Measurements from ENCODE around the gene NR1I3. TPM values are rescaled to one million over a fixed set of nuclear protein-coding genes. Genes with fewer than 3 reads are reported as not detected.

The NR1I3 gene
- total and polyA plus RNA-seq, 3 experiments from 2014 or later: not detected

GRCh38 chr1:161216945-161217712 lies 20.9 kb downstream of the NR1I3 start:
- Histone ChIP-seq H3K4me3 (ENCODE audit: low read length) (no peak overlapping the region), H3K9me3 (ENCODE audit: low read length) (no peaks in the 10 kb centered on the region), H3K27me3 (ENCODE audit: insufficient read depth, low read length, poor library complexity, severe bottlenecking) (no peaks in the 10 kb centered on the region), H3K4me1 (ENCODE audit: insufficient read depth, low read length) (peaks cover 37% of the 10 kb centered on the region), H3K36me3 (ENCODE audit: insufficient read depth, low read length) (peaks cover 18% of the 10 kb centered on the region), H3K27ac (ENCODE audit: low read depth, low read length) (no peak overlapping the region)
- Mint-ChIP-seq H3K27me3 (peaks cover 0 to 3% of the 10 kb centered on the region in 2 donors), H3K4me3 (peak overlapping the region in 2 of 7 donors; percentile 35 to 66), H3K27ac (peak overlapping the region in 5 of 8 donors; percentile 7 to 82 (median 77)), H3K4me1 (peaks cover 24 to 42% (median 31%) of the 10 kb centered on the region in 3 donors), H3K9me3 (no peaks in the 10 kb centered on the region), H3K36me3 (peaks cover 10 to 29% (median 16%) of the 10 kb centered on the region in 3 donors)
- no peak for DNase-seq
- CTCF ChIA-PET: interaction anchor here (2.3 to 5.1 kb wide), 3 partner anchors 9 to 157 kb away, joined by 5 to 31 read pairs (median 17); partner anchors contain the start of gene TOMM40L
- POLR2A ChIA-PET: no interaction called here

DNA sequence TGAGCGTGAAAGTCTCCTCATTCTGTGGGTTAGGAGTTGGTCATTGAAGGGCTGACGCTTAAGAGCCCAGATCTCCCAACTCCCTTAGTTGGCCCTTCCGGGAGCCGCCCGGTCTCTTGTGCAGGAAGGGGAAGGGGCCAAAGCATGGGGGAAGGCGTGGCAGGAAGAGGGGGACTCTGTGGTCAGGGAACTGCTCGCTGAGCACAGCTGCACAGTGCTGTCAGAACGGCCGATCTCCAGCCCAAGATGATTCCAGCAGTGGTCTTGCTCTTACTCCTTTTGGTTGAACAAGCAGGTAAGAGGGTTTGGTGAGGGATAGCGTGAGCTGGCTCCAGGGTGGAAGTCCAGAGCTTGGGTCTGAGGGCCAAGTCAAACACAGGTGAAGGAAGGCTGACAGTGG lies 22.9 kb downstream of the NR1I3 start, which contains the start of gene FCER1G:
Gene FCER1G, plus strand, starts transcription at position 220 of the 400 bp plus-strand sequence. Its CDS starts 27 bp downstream, at position 247.
- H3K27ac ChIP-seq (ENCODE audit: low read depth, low read length): no peak within 1 kb of the TSS
- Mint-ChIP-seq H3K27ac (peak within 1 kb of the TSS in 4 of 8 donors; percentile 9 to 84 (median 53)), H3K36me3 (peaks cover 12 to 50% (median 20%) of the 10 kb centered on the region in 3 donors), H3K27me3 (no peaks in the 10 kb centered on the region), H3K4me3 (no peak within 1 kb of the TSS), H3K9me3 (no peaks in the 10 kb centered on the region), H3K4me1 (peaks cover 25 to 43% (median 31%) of the 10 kb centered on the region in 3 donors)
- peaks cover 36% of the 10 kb centered on the region for H3K4me1 ChIP-seq (ENCODE audit: insufficient read depth, low read length)
- ChIA-PET CTCF (interaction anchor here (1.0 to 5.1 kb wide), 4 partner anchors 8 to 23 kb away, joined by 3 to 31 read pairs (median 10); partner anchors contain the start of gene TOMM40L), POLR2A (interaction anchor here (0.8 kb wide), 1 partner anchor 49 kb away, joined by 3 read pairs; the partner anchor contains the start of gene PPOX)
- H3K9me3 ChIP-seq (ENCODE audit: low read length): no peaks in the 10 kb centered on the region
- peaks cover 37% of the 10 kb centered on the region for H3K36me3 ChIP-seq (ENCODE audit: insufficient read depth, low read length)
- no peaks in the 10 kb centered on the region for H3K27me3 ChIP-seq (ENCODE audit: insufficient read depth, low read length, poor library complexity, severe bottlenecking)
- H3K4me3 ChIP-seq (ENCODE audit: low read length): no peak within 1 kb of the TSS
- no peak for DNase-seq

- Histone ChIP-seq H3K9me3 (ENCODE audit: low read length) (no peaks in the 10 kb centered on the region), H3K4me1 (ENCODE audit: insufficient read depth, low read length) (peaks cover 36% of the 10 kb centered on the region), H3K36me3 (ENCODE audit: insufficient read depth, low read length) (peaks cover 44% of the 10 kb centered on the region), H3K27me3 (ENCODE audit: insufficient read depth, low read length, poor library complexity, severe bottlenecking) (no peaks in the 10 kb centered on the region), H3K27ac (ENCODE audit: low read depth, low read length) (no peak overlapping the region), H3K4me3 (ENCODE audit: low read length) (no peak overlapping the region)
- ChIA-PET POLR2A (no interaction called here), CTCF (interaction anchor here (5.1 kb wide), 1 partner anchor 12 kb away, joined by 31 read pairs; the partner anchor contains the start of gene TOMM40L)
- no peak for DNase-seq
- H3K4me1 Mint-ChIP-seq: peaks cover 32 to 43% (median 37%) of the 10 kb centered on the region in 3 donors
- H3K4me3 Mint-ChIP-seq: no peak overlapping the region
- H3K9me3 Mint-ChIP-seq: no peaks in the 10 kb centered on the region
- no peaks in the 10 kb centered on the region for H3K27me3 Mint-ChIP-seq
- peaks cover 19 to 57% (median 27%) of the 10 kb centered on the region in 3 donors for H3K36me3 Mint-ChIP-seq
- no peak overlapping the region for H3K27ac Mint-ChIP-seq
These were observed 23.6 kb downstream of the NR1I3 start for GRCh38 chr1:161214369-161214768.

GRCh38 chr1:161209790-161210409 lies 28.1 kb downstream of the NR1I3 start:
- Mint-ChIP-seq H3K36me3 (peaks cover 24 to 90% (median 43%) of the 10 kb centered on the region in 3 donors), H3K4me1 (peaks cover 26 to 37% (median 32%) of the 10 kb centered on the region in 3 donors), H3K27ac (peak overlapping the region in 7 of 8 donors; percentile 34 to 89 (median 77)), H3K9me3 (no peaks in the 10 kb centered on the region), H3K4me3 (no peak overlapping the region), H3K27me3 (no peaks in the 10 kb centered on the region)
- no peak overlapping the region for H3K4me3 ChIP-seq (ENCODE audit: low read length)
- ChIA-PET CTCF (interaction anchor here (1.0 to 14.0 kb wide), 9 partner anchors 10 to 172 kb away, joined by 3 to 197 read pairs (median 5); partner anchors contain the start of genes APOA2 and TOMM40L), POLR2A (no interaction called here)
- peaks cover 69% of the 10 kb centered on the region for H3K36me3 ChIP-seq (ENCODE audit: insufficient read depth, low read length)
- no peaks in the 10 kb centered on the region for H3K27me3 ChIP-seq (ENCODE audit: insufficient read depth, low read length, poor library complexity, severe bottlenecking)
- H3K4me1 ChIP-seq (ENCODE audit: insufficient read depth, low read length): peaks cover 26% of the 10 kb centered on the region
- no peaks in the 10 kb centered on the region for H3K9me3 ChIP-seq (ENCODE audit: low read length)
- H3K27ac ChIP-seq (ENCODE audit: low read depth, low read length): no peak overlapping the region
- DNase-seq: peak; percentile 44 to 80 (median 57)

- Mint-ChIP-seq H3K4me3 (no peak overlapping the region), H3K9me3 (no peaks in the 10 kb centered on the region), H3K4me1 (peaks cover 45 to 61% (median 55%) of the 10 kb centered on the region in 3 donors), H3K36me3 (peaks cover 14 to 84% (median 33%) of the 10 kb centered on the region in 3 donors), H3K27ac (no peak overlapping the region), H3K27me3 (no peaks in the 10 kb centered on the region)
- peaks cover 61% of the 10 kb centered on the region for H3K36me3 ChIP-seq (ENCODE audit: insufficient read depth, low read length)
- no peak overlapping the region for H3K4me3 ChIP-seq (ENCODE audit: low read length)
- ChIA-PET CTCF (interaction anchor here (1.0 to 14.0 kb wide), 3 partner anchors 8 to 99 kb away, joined by 3 to 197 read pairs (median 3); partner anchors contain the start of genes APOA2, FCER1G and TOMM40L), POLR2A (no interaction called here)
- H3K27ac ChIP-seq (ENCODE audit: low read depth, low read length): no peak overlapping the region
- peaks cover 46% of the 10 kb centered on the region for H3K4me1 ChIP-seq (ENCODE audit: insufficient read depth, low read length)
- no peaks in the 10 kb centered on the region for H3K9me3 ChIP-seq (ENCODE audit: low read length)
- no peak for DNase-seq
- no peaks in the 10 kb centered on the region for H3K27me3 ChIP-seq (ENCODE audit: insufficient read depth, low read length, poor library complexity, severe bottlenecking)
These were observed 30.8 kb downstream of the NR1I3 start for GRCh38 chr1:161207173-161207572.

DNA sequence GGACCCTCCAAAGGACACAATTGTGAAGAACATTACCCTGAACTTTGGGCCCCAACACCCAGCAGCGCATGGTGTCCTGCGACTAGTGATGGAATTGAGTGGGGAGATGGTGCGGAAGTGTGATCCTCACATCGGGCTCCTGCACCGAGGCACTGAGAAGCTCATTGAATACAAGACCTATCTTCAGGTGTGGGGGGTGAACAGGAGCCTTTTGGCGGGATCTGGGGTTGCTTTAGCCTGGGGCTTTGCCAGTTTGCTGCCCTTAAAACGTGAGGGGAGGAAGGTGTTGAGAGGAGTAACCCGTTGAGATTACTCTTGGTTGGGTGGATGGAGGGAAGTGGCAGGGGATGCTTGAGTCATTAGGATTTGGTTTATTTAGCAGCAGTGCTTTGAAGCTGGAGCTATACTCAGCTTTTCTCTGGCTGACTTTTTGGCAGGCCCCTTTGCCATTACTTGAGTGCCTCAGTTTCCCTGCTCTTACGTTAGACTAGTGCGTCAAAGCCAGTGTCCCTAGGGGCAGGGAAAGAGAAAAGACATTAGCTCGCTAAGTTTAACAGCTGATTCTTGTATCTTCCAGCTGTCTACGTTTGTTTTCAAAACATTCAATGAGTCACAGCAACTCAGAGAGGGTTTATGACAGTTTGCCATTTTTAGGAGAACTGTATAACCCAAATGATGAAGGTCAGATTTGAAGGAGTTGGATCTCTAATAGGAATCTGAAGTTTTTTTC lies 31.4 kb downstream of the NR1I3 start:
- Histone ChIP-seq H3K27me3 (ENCODE audit: insufficient read depth, low read length, poor library complexity, severe bottlenecking) (no peaks in the 10 kb centered on the region), H3K4me1 (ENCODE audit: insufficient read depth, low read length) (peaks cover 50% of the 10 kb centered on the region), H3K27ac (ENCODE audit: low read depth, low read length) (no peak overlapping the region), H3K9me3 (ENCODE audit: low read length) (no peaks in the 10 kb centered on the region), H3K36me3 (ENCODE audit: insufficient read depth, low read length) (peaks cover 55% of the 10 kb centered on the region), H3K4me3 (ENCODE audit: low read length) (no peak overlapping the region)
- ChIA-PET CTCF (interaction anchor here (1.0 to 14.0 kb wide), 3 partner anchors 9 to 99 kb away, joined by 3 to 197 read pairs (median 3); partner anchors contain the start of genes APOA2, FCER1G and TOMM40L), POLR2A (interaction anchor here (0.6 to 1.5 kb wide), 2 partner anchors 19 kb away, joined by 3 to 4 read pairs; partner anchors contain the start of gene TOMM40L)
- DNase-seq: no peak
- Mint-ChIP-seq H3K4me3 (no peak overlapping the region), H3K36me3 (peaks cover 14 to 79% (median 33%) of the 10 kb centered on the region in 3 donors), H3K4me1 (peaks cover 51 to 67% (median 61%) of the 10 kb centered on the region in 3 donors), H3K27ac (peak overlapping the region in 3 of 8 donors; percentile 53 to 67 (median 57)), H3K27me3 (no peaks in the 10 kb centered on the region), H3K9me3 (no peaks in the 10 kb centered on the region)

Data from CD8-positive, alpha-beta memory T cell (primary cell).